H7 (cell line): ENCODE data around the gene RAD18. TPM values are rescaled to one million over a fixed set of nuclear protein-coding genes. Genes with fewer than 3 reads are reported as not detected.

Experiments used
- DNase-seq: peaks from one replicate; pipeline ENCODE4 v3.0.0; 2012
- H3K27me3 ChIP-seq: 2 replicates; pipeline ENCODE4 v1.6.0; 2011; ENCODE audit warnings: mild to moderate bottlenecking, low read length; ENCODE audit not compliant: control insufficient read depth, insufficient read depth
- H3K36me3 ChIP-seq: replicated peaks from 2 replicates; pipeline ENCODE4 v1.5.1; 2011; ENCODE audit warnings: low read length; ENCODE audit not compliant: control insufficient read depth, insufficient read depth
- H3K4me3 ChIP-seq: 2 replicates; pipeline ENCODE4 v1.5.1; 2011; ENCODE audit warnings: low read depth, mild to moderate bottlenecking, control low read depth, low read length, moderate library complexity; ENCODE audit not compliant: insufficient read depth
- total RNA-seq: library from RNA; depleted of rRNA; stranded (reverse); fragments of >200 nt; shearing (Covaris generic); gene quantifications from 2 replicates; pipeline ENCODE4 v1.2.3, GENCODE V29; 2014

RAD18 gene
- total RNA-seq, 1 experiment from 2014 or later: 18.4 TPM

- peaks cover 3% of the 10 kb centered on the region for H3K36me3 ChIP-seq
- no peak for DNase-seq
- H3K4me3 ChIP-seq: no peak overlapping the region
- no peaks in the 10 kb centered on the region for H3K27me3 ChIP-seq
These were observed 77.5 kb downstream of the RAD18 start for GRCh38 chr3:8885536-8886316.

- H3K36me3 ChIP-seq: peaks cover 3% of the 10 kb centered on the region
- no peak overlapping the region for H3K4me3 ChIP-seq
- DNase-seq: no peak
- no peaks in the 10 kb centered on the region for H3K27me3 ChIP-seq
These were observed 78.5 kb downstream of the RAD18 start for GRCh38 chr3:8884630-8885290.

- Histone ChIP-seq H3K36me3 (no peaks in the 10 kb centered on the region; the same call in none of the 2 replicates), H3K27me3 (no peaks in the 10 kb centered on the region), H3K4me3 (no peak overlapping the region)
- DNase-seq: no peak
These were observed 80.6 kb downstream of the RAD18 start for GRCh38 chr3:8882642-8883041.

- peak; percentile 40 for DNase-seq
- no peak overlapping the region for H3K4me3 ChIP-seq
- H3K27me3 ChIP-seq: no peaks in the 10 kb centered on the region
- H3K36me3 ChIP-seq: no peaks in the 10 kb centered on the region; the same call in none of the 2 replicates
These were observed 81.1 kb downstream of the RAD18 start for GRCh38 chr3:8882171-8882593.

GRCh38 chr3:8879347-8879944 is 83.8 kb downstream of the RAD18 start:
- no peaks in the 10 kb centered on the region for H3K27me3 ChIP-seq
- H3K36me3 ChIP-seq: no peaks in the 10 kb centered on the region; the same call in none of the 2 replicates
- no peak overlapping the region for H3K4me3 ChIP-seq
- DNase-seq: no peak

- no peak for DNase-seq
- Histone ChIP-seq H3K4me3 (no peak overlapping the region), H3K27me3 (no peaks in the 10 kb centered on the region), H3K36me3 (no peaks in the 10 kb centered on the region; the same call in none of the 2 replicates)
These were observed 87.4 kb downstream of the RAD18 start for GRCh38 chr3:8875836-8876235.

- DNase-seq: no peak
- Histone ChIP-seq H3K36me3 (no peaks in the 10 kb centered on the region; the same call in 1 of the 2 replicates), H3K27me3 (no peaks in the 10 kb centered on the region), H3K4me3 (no peak overlapping the region)
These were observed 89.5 kb downstream of the RAD18 start for GRCh38 chr3:8873740-8874139.

- Histone ChIP-seq H3K27me3 (no peaks in the 10 kb centered on the region), H3K4me3 (no peak overlapping the region), H3K36me3 (no peaks in the 10 kb centered on the region; the same call in 1 of the 2 replicates)
- no peak for DNase-seq
These were observed 91.0 kb downstream of the RAD18 start for GRCh38 chr3:8872261-8872660.

GRCh38 chr3:8871306-8871705 is 92.0 kb downstream of the RAD18 start:
- DNase-seq: no peak
- Histone ChIP-seq H3K36me3 (no peaks in the 10 kb centered on the region), H3K27me3 (no peaks in the 10 kb centered on the region), H3K4me3 (no peak overlapping the region)

GRCh38 chr3:8870134-8870533 is 93.1 kb downstream of the RAD18 start:
- H3K27me3 ChIP-seq: no peaks in the 10 kb centered on the region
- no peak overlapping the region for H3K4me3 ChIP-seq
- no peaks in the 10 kb centered on the region for H3K36me3 ChIP-seq
- DNase-seq: no peak

- Histone ChIP-seq H3K27me3 (no peaks in the 10 kb centered on the region), H3K36me3 (no peaks in the 10 kb centered on the region), H3K4me3 (no peak overlapping the region)
- DNase-seq: no peak
These were observed 93.7 kb downstream of the RAD18 start for GRCh38 chr3:8869613-8870012.

GRCh38 chr3:8868996-8869395 is 94.3 kb downstream of the RAD18 start:
- Histone ChIP-seq H3K27me3 (no peaks in the 10 kb centered on the region), H3K36me3 (no peaks in the 10 kb centered on the region), H3K4me3 (no peak overlapping the region)
- DNase-seq: no peak

GRCh38 chr3:8867646-8868045 is 95.6 kb downstream of the RAD18 start:
- no peaks in the 10 kb centered on the region for H3K27me3 ChIP-seq
- H3K36me3 ChIP-seq: no peaks in the 10 kb centered on the region
- DNase-seq: no peak
- no peak overlapping the region for H3K4me3 ChIP-seq

GRCh38 chr3:8865697-8866096 is 97.6 kb downstream of the RAD18 start:
- DNase-seq: no peak
- no peaks in the 10 kb centered on the region for H3K36me3 ChIP-seq
- H3K27me3 ChIP-seq: no peaks in the 10 kb centered on the region
- no peak overlapping the region for H3K4me3 ChIP-seq
